Heart left ventricle (tissue), 16 donors: ENCODE measurements around the gene RNF121. TPM values are rescaled to one million over a fixed set of nuclear protein-coding genes. Genes with fewer than 3 reads are reported as not detected.
A peak's percentile ranks its signal among the peaks of the same experiment; 100 is the strongest.

Experiments
- ATAC-seq, 4 donors: fragments of 200-7000 bp; cut with Tn5 transposase; one replicate each; pipeline ENCODE4 v1.9.1; 2020 to 2022; ENCODE audit warnings: moderate library complexity in 4 of 4, mild to moderate bottlenecking in 3 of 4, moderate number of reproducible peaks in 1 of 4
- DNase-seq, 5 donors: peaks; one replicate each; pipeline ENCODE4 v3.0.0-alpha.2; 2020
- H3K27ac ChIP-seq, 12 donors: fragments of 200-600 bp; sonication (generic) in 4 of 12; one replicate each; pipeline versions ENCODE4 v1.5.0 to v1.8.0; 2016 to 2022; ENCODE audit warnings: mild to moderate bottlenecking in 2 of 12
- H3K27me3 ChIP-seq, 9 donors: fragments of 200-600 bp; sonication (generic) in 2 of 9; one replicate each; pipeline versions ENCODE4 v1.5.1 to v1.8.0; 2016 to 2022; ENCODE audit warnings: mild to moderate bottlenecking in 3 of 9
- H3K36me3 ChIP-seq, 9 donors: fragments of 200-600 bp; sonication (generic) in 2 of 9; one replicate each; pipeline versions ENCODE4 v1.5.0 to v1.8.0; 2018 to 2022; ENCODE audit warnings: mild to moderate bottlenecking in 2 of 9
- H3K4me1 ChIP-seq, 12 donors: fragments of 200-600 bp; sonication (generic) in 4 of 12; one replicate each; pipeline versions ENCODE4 v1.5.0 to v1.8.0; 2016 to 2022; ENCODE audit warnings: mild to moderate bottlenecking in 3 of 12
- H3K4me3 ChIP-seq, 12 donors: fragments of 200-600 bp; sonication (generic) in 4 of 12; one replicate each; pipeline versions ENCODE4 v1.5.0 to v1.8.0; 2017 to 2022; ENCODE audit warnings: mild to moderate bottlenecking in 9 of 12, moderate library complexity in 4 of 12
- H3K9me3 ChIP-seq, 12 donors: fragments of 200-600 bp; sonication (generic) in 4 of 12; one replicate each; pipeline versions ENCODE4 v1.5.0 to v1.8.0; 2016 to 2022; ENCODE audit warnings: mild to moderate bottlenecking in 1 of 12
- CTCF ChIP-seq, 12 donors: fragments of 200-600 bp; sonication (generic) in 4 of 12; IDR thresholded peaks; one replicate each; pipeline versions ENCODE4 v1.5.0 to v1.8.0; 2018 to 2022; ENCODE audit warnings: antibody characterized with exemption in 12 of 12, mild to moderate bottlenecking in 5 of 12
- POLR2A ChIP-seq, 2 donors: fragments of 450-650 bp; IDR thresholded peaks; one replicate each; pipeline ENCODE4 v1.6.1; 2017; ENCODE audit warnings: antibody characterized with exemption in 2 of 2, mild to moderate bottlenecking in 2 of 2, moderate library complexity in 2 of 2
- WGBS, 4 donors: extraction: QIAGEN DNeasy Blood & Tissue Kit in 2 of 4; methylation state at CpG; one replicate each; pipeline versions ENCODE4 v1.1.5 to v1.1.7; 2013 to 2018; 5-methylcytosine and 5-hydroxymethylcytosine counted together
- intact Hi-C, 10 donors: fragments of 100-400 bp; cut with DNase I; formaldehyde crosslinking; loops; one replicate each; pipeline versions ENCODE4 v1.11.1 to v1.14.2; 2022
- polyA plus RNA-seq, 2 donors: library from polyadenylated mRNA; stranded (reverse); fragments of 200-250 nt; gene quantifications; one replicate each; pipeline ENCODE4 v1.2.3, GENCODE V29; 2013
- total RNA-seq, 9 donors: library from RNA; depleted of rRNA in 2 of 9; stranded (reverse); fragments of >200 nt in 2 of 9; fragmentation: NEBNext Ultra II Directional in 3 of 9; extraction: Animal tissue kit (Norgen Biotek cat#: 25700) in 3 of 9; gene quantifications; one replicate each; pipeline versions ENCODE4 v1.1.0 to v1.2.4, GENCODE V29; 2016 to 2023
- donor health status: ischemic (EF 13 %, LVEDD 7.1; RV severe dilation, severe dysfunction).
- donor health status: healthy with polysubstance abuse.
- donor health status: DM: no; HTN: yes; CAD: no.
- donor health status: DM: no; HTN: no; CAD: no.
- donor health status: ischemic (EF 25% LVEDD 6.9; RV normal size, moderate dysfunction).
- donor health status: ischemic (EF 25% LVEDD 5.7; RV mildly dilated, moderate dysfunction).
- donor health status: healthy.
- donor health status: DM: yes; HTN: yes; CAD: no.
- donor health status: ischemic (EF 35%, LVEDD 5.7; RV mildly dilated, moderate dysfunction).
- donor health status: nonischemic (EF 11% LVEDD 7.7; RV severe dilation, severe dysfunction).
- donor health status: DM: yes; HTN: yes; CAD: no.
- donor health status: PGD.
- donor health status: ischemic (EF 29% LVEDD 5.4; RV normal size, mild dysfunction).
- donor health status: nonischemic (EF 23%, LVEDD 6.1; RV moderate dilation, normal function).

Gene RNF121
- total and polyA plus RNA-seq, 11 donors, result 8.0 to 45.3 (median 22.0) TPM

DNA sequence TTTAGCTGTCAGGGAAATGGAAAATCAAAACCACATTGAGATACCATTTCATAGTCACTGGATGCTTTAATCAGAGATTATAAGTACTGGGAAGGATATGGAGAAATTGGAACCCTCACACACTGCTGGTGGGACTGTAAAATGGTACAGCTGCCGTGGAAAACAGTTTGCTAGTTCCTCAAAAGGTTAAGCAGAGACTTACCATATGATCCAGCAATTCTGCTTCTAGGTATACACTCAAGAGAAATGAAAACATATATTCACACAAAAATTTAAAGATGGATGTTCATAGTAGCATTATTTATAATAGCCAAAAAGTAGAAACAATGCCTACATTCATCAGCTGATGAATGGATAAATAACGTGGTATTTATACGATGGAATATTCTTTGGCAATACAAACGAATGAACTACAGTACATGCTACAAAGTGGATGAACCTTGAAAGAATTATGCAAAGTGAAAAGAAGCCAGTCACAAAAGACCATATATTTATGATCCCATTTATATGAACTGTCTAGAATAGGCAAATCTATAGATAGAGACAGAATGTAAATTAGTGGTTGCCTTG is 23.0 kb downstream of the RNF121 start:
- no peak for DNase-seq
- H3K9me3 ChIP-seq, result no peaks in the 10 kb centered on the region
- H3K4me1 ChIP-seq, result peaks cover 0 to 26% (median 8%) of the 10 kb centered on the region in 12 donors
- ATAC-seq, result no peak
- no peaks in the 10 kb centered on the region for H3K36me3 ChIP-seq
- no peak for TF ChIP-seq POLR2A (IDR thresholded peaks at IDR 0.05)
- TF ChIP-seq CTCF (IDR thresholded peaks at IDR 0.05), result no peak
- H3K4me3 ChIP-seq, result no peak overlapping the region
- no peaks in the 10 kb centered on the region for H3K27me3 ChIP-seq
- 88 to 94% (median 91%) methylated on average over 4 of the region's 4 CpGs for WGBS, 4 donors
- intact Hi-C loops, result no loop called here
- H3K27ac ChIP-seq, result no peak overlapping the region

DNA sequence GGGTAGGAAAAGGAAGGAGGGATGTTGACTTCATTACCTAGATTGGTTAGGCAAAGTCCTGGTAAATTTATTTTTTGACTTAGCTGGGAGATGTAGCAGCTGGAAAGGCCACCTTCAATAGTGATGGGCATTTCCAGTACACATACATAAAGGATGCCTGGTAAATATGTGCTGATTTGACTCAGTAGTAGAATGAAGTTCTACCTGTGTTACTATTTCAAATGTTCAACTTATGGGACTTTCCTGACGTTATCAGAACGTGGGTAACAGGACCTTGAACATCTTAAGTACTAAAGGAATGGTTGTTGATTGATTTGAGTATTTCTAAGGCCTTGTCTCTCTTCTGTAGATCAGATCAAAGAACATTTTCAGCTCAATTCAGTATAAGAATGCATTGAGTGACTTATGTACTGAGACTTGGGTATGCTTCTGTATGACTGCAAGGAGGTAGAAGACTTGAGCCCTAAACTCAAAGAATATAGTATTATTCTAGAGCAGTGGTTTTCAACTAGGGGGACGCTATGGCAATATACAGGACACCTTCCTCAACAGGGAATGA is 27.1 kb downstream of the RNF121 start:
- no peaks in the 10 kb centered on the region for H3K27me3 ChIP-seq
- ATAC-seq (no peak), DNase-seq (no peak)
- peaks cover 0 to 6% (median 0%) of the 10 kb centered on the region in 12 donors for H3K4me1 ChIP-seq
- H3K4me3 ChIP-seq, result no peak overlapping the region
- 62 to 82% (median 62%) methylated on average over 3 of the region's 3 CpGs for WGBS, 4 donors
- peaks cover 0 to under 1% (median 0%) of the 10 kb centered on the region in 12 donors for H3K9me3 ChIP-seq
- intact Hi-C loops, result no loop called here
- H3K27ac ChIP-seq, result no peak overlapping the region
- H3K36me3 ChIP-seq, result peaks cover 0 to 17% (median 12%) of the 10 kb centered on the region in 9 donors
- TF ChIP-seq CTCF (IDR thresholded peaks at IDR 0.05), result no peak
- TF ChIP-seq POLR2A (IDR thresholded peaks at IDR 0.05), result no peak

GRCh38 chr11:71962428-71963038 is 33.7 kb downstream of the RNF121 start:
- WGBS, 4 donors, result 63 to 77% (median 73%) methylated on average over 2 of the region's 2 CpGs
- Histone ChIP-seq H3K36me3 (peaks cover 0 to 70% (median 39%) of the 10 kb centered on the region in 9 donors), H3K27ac (peak overlapping the region in 1 of 12 donors; percentile 70)

More at GRCh38 chr11:71962428-71963038, 33.7 kb downstream of the RNF121 start:
- H3K27me3 ChIP-seq, result no peaks in the 10 kb centered on the region
- no peak overlapping the region for H3K4me3 ChIP-seq
- peaks cover 0 to 12% (median 0%) of the 10 kb centered on the region in 12 donors for H3K4me1 ChIP-seq
- H3K9me3 ChIP-seq, result peaks cover 0 to 14% (median 0%) of the 10 kb centered on the region in 12 donors
- DNase-seq (no peak), ATAC-seq (no peak)
- no peak for TF ChIP-seq POLR2A (IDR thresholded peaks at IDR 0.05)
- TF ChIP-seq CTCF (IDR thresholded peaks at IDR 0.05), result no peak
- intact Hi-C loops, result no loop called here
